AG09319 (cell line): ENCODE measurements around the gene VEZT.

Experiments used
- DNase-seq: peaks from one replicate; pipeline ENCODE4 v3.0.0-alpha.2; 2010; ENCODE audit warnings: low read depth; ENCODE audit errors: extremely low read depth
- TF ChIP-seq, protein P1 (sequence below): IDR thresholded peaks from 2 replicates; pipeline ENCODE4 v1.5.1; 2011; ENCODE audit warnings: low read depth, mild to moderate bottlenecking, inconsistent platforms, low read length, moderate library complexity

The VEZT gene

DNA sequence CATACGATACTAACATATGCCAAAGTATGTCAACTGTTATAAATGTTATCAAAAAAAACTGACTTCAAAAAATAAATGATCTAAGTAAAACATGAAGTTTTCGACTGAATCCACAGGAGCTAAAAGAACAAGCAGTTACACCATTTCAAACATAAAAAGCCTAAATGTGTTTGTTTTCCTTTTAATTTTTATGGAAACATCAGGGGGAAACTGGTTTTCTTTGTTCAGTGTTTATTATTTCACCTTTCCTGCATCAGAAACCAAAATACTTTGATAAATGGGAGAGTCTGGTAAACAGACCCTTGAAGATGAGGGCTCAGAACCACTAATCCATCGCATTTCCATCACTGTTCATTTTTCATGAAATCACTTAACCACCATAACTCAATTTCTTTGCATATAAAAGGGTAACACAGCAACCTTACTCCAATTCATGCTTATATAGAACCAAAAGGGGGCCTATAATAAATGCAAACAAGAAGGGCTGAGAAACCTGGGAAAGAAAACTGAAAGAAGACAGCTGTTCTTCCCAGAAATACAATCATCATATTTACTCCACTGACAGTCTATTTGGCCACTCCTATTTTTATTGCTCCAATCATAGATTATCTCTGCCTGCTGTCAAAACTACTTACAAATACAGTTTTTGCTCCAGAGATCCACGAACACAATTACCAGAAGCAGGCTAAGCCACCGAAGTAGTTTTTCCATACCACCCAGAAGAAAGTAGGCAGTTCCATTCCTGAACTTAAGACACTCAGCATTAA is 17.3 kb upstream of the VEZT start:
- no peak for DNase-seq
- TF ChIP-seq, protein P1, sequence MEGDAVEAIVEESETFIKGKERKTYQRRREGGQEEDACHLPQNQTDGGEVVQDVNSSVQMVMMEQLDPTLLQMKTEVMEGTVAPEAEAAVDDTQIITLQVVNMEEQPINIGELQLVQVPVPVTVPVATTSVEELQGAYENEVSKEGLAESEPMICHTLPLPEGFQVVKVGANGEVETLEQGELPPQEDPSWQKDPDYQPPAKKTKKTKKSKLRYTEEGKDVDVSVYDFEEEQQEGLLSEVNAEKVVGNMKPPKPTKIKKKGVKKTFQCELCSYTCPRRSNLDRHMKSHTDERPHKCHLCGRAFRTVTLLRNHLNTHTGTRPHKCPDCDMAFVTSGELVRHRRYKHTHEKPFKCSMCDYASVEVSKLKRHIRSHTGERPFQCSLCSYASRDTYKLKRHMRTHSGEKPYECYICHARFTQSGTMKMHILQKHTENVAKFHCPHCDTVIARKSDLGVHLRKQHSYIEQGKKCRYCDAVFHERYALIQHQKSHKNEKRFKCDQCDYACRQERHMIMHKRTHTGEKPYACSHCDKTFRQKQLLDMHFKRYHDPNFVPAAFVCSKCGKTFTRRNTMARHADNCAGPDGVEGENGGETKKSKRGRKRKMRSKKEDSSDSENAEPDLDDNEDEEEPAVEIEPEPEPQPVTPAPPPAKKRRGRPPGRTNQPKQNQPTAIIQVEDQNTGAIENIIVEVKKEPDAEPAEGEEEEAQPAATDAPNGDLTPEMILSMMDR, result no peak

DNA sequence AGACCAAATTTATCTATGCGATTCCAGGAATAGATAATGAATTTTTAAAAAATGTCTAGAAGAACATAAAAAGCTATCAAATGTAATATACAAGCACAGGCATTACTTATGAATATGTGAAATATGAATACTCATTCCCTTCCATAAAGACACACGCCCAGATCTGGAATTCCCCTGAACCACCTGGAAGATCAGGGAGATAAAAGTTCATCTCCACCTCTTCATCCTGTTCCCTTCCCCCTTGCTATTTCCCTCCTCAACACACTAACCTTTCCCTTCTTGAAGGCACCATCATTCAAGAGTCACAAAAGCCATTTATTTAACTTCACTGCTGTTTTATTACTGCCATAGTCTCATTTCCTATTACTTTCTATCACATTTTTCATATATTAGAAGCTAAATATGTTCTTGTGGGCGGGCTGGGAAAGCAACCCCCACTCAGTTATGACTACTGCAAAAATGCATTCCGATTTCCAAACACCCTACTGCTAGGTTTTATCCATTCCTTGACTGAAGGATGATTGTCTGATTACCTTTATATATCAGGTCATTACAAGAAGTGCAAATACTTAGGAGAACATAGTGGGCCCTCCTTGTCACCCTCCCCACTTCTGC is 16.4 kb upstream of the VEZT start:
- TF ChIP-seq, protein P1, result no peak
- DNase-seq, result no peak

DNA sequence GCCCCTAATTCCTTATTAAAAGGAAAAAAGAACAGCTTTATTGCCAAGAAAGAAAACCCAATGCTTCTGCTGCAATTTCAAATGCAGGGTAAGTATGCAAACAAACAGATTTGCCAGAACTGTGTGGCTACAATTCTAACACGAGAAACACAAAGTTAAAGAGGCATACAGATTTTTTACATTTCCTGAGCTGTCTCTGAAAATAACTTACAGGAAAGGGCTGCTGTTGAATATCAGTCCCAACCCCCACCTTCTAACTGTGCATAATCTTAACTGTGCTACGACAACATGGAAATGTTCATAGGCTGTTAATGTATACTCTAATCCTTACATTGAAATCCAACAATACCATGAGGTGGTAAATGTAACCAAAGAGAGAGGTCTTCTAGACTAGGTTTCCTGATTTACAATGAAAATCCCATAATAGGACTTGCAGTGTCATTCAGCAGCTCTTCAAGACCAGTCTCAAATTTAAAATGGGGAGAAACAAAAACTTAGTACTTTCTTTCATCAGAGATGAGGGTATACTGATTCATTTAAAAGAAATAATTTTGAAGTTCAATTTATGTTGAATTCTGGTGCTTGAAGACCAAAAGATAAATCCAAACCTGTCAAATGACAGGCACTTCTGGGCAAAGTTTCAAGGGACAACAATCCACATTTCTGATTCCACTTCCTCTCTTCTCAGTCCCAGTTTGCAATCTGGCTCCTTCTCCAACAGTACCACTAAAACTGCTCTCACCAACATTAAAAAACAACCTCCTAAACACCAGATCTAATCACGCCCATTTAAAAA is 14.7 kb upstream of the VEZT start:
- no peak for DNase-seq
- TF ChIP-seq, protein P1, result no peak

DNA sequence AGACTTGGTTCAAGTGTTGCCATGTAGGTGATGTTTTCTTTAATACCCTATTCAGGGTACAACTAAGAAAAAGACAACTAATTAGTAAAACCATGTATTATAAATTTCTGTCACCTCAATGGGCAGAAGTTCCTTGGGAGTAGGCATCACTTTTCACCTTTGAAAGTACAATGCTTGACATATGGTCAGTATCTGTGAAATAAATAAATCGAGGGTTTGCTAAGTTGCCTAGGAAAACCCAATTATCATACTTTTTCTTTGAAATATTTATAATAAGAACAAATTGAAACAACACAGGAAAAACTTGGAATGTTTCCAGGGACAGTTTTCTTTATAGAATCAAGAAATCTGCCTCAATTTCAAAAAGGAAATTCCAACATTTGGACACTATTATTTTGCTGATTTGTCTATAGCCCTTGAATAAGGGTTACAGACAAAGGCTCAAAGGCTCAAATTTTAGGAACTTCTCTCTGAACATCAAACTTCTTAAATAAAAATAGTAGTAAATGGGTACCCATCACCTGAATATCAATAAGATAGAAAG is 14.0 kb upstream of the VEZT start:
- TF ChIP-seq, protein P1, result no peak
- DNase-seq, result no peak

DNA sequence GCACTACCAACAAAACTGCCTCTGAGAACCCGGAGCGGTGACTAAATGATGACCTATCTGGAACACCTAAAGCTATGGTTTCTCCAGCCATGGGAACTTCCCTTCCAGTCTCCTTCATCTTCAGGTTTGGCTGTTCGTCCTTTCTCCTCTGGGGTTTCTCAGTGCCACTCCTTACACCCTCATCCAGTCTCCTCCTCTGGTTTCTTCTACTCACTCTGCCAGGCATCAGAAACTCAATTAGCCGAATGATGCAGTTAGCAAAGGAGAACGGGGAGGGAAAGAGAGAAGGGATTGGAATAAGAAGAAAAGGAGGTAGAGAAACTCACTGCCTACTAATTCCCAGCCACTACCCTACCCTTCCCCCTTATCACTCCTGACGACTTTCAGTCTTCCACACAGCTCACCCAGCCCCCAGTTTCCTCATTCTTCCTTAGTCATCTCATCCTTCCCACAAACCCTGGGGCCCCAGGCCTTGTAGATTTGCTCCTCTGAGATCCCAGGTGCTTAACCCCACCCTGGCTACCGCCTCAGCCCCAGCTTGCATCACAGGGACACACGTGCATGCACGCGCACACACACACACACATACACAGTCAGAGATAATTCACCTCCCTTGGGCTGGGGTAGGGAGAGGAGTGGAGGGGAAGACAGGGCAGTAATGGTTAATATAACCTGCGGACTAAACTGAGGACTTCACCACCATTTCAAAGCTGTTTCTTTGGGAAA is 13.3 kb upstream of the VEZT start:
- DNase-seq, result no peak
- TF ChIP-seq, protein P1, result no peak

DNA sequence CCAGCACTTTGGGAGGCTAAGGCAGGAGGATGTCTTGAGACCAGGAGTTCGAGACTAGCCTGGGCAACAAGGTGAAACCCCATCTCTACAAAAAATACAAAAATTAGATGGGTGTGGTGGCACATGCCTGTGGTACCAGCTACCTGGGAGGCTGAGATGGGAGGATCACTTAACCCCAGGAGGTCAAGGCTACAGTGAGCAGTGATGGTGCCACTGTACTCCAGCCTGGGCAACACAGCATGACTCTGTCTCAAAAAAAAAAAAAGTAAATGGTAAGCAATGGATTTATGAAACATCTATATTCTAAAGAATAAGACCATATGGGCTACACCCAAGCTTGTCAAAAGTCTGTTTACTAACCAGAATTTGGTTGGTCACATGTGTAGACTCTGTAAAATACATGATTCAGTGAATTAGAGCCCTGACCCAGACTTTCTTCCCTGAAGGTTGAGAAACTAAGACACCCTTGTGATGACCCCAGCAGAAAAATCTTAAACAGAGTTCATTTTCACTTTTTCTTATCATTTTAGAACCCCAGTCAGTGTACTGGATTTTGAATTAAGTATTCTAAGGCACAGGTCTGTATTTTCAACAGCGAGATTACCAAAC is 12.5 kb upstream of the VEZT start:
- TF ChIP-seq, protein P1, result no peak

More for the DNA sequence above, 12.5 kb upstream of the VEZT start:
- no peak for DNase-seq
